Peyer's patch (tissue), 4 donors: Measurements from ENCODE around the gene UBE2E2. TPM values are rescaled to one million over a fixed set of nuclear protein-coding genes. Genes with fewer than 3 reads are reported as not detected.

ENCODE experiments used
- DNase-seq, 3 donors: peaks; one replicate each; pipeline ENCODE4 v3.0.0-alpha.2; 2017 to 2019
- H3K27ac ChIP-seq, 4 donors: fragments of 200-600 bp; sonication (generic); one replicate each; pipeline ENCODE4 v1.5.1; 2016 to 2019
- H3K27me3 ChIP-seq, 2 donors: fragments of 200-600 bp; sonication (generic); one replicate each; pipeline ENCODE4 v1.5.1; 2019
- H3K36me3 ChIP-seq, 3 donors: fragments of 200-600 bp; sonication (generic); one replicate each; pipeline ENCODE4 v1.5.1; 2016 to 2019
- H3K4me1 ChIP-seq, 4 donors: fragments of 200-600 bp; sonication (generic); one replicate each; pipeline ENCODE4 v1.5.1; 2016 to 2019
- H3K4me3 ChIP-seq, 4 donors: fragments of 200-600 bp; sonication (generic); 1 replicate in 3 of 4; 2 replicates in 1 of 4; pipeline ENCODE4 v1.5.1; 2016 to 2019; ENCODE audit warnings: mild to moderate bottlenecking in 1 of 4
- H3K9me3 ChIP-seq, 4 donors: fragments of 200-600 bp; sonication (generic); one replicate each; pipeline ENCODE4 v1.5.1; 2016 to 2019; ENCODE audit warnings: mild to moderate bottlenecking in 1 of 4
- POLR2A ChIP-seq, 2 donors: fragments of 450-650 bp; IDR thresholded peaks; one replicate each; pipeline ENCODE4 v1.5.1; 2017; ENCODE audit warnings: antibody characterized with exemption in 2 of 2, mild to moderate bottlenecking in 2 of 2, moderate library complexity in 2 of 2
- total RNA-seq, 4 donors: library from RNA; depleted of rRNA; stranded (reverse); fragments of >200 nt; gene quantifications; one replicate each; pipeline ENCODE4 v1.1.0, GENCODE V29; 2016
- TF ChIP-seq, protein P1 (sequence below), 6 experiments: fragments of 450-650 bp in 4 of 6; fragments of 200-600 bp in 2 of 6; sonication (generic) in 1 of 6; IDR thresholded peaks; one replicate each; pipeline ENCODE4 v1.5.1; 2017 to 2019; ENCODE audit warnings: antibody characterized with exemption in 6 of 6, mild to moderate bottlenecking in 3 of 6, moderate library complexity in 1 of 6

Gene UBE2E2
- total RNA-seq, 4 donors from 2014 or later, result 0.70 to 37.1 (median 20.8) TPM

DNA sequence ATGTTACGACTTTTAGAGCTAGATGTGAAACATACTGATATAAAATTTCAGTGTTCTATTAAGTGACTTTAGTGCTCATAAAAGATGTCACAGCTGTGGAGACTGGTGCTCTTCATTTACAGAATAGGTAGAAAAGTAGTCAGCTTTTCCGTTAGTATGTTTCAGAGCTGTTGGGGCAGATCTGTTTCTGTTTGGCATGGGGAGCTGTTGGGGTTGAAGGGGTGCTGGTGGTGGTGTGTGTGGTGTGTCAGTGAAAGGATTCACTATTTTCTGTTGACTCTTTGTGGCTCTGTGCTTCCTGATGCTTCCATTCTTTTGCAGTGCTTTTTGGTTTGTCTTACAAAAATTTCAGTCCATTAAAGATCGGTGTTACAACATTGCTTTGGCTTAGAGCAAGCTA is 3.2 kb downstream of the UBE2E2 start:
- Histone ChIP-seq H3K4me1 (peaks cover 0 to 9% (median 0%) of the 10 kb centered on the region in 4 donors), H3K36me3 (no peaks in the 10 kb centered on the region), H3K4me3 (no peak overlapping the region), H3K27me3 (no peaks in the 10 kb centered on the region), H3K9me3 (no peaks in the 10 kb centered on the region), H3K27ac (no peak overlapping the region)
- no peak for DNase-seq
- no peak for TF ChIP-seq POLR2A (IDR thresholded peaks at IDR 0.05)
- TF ChIP-seq, protein P1, sequence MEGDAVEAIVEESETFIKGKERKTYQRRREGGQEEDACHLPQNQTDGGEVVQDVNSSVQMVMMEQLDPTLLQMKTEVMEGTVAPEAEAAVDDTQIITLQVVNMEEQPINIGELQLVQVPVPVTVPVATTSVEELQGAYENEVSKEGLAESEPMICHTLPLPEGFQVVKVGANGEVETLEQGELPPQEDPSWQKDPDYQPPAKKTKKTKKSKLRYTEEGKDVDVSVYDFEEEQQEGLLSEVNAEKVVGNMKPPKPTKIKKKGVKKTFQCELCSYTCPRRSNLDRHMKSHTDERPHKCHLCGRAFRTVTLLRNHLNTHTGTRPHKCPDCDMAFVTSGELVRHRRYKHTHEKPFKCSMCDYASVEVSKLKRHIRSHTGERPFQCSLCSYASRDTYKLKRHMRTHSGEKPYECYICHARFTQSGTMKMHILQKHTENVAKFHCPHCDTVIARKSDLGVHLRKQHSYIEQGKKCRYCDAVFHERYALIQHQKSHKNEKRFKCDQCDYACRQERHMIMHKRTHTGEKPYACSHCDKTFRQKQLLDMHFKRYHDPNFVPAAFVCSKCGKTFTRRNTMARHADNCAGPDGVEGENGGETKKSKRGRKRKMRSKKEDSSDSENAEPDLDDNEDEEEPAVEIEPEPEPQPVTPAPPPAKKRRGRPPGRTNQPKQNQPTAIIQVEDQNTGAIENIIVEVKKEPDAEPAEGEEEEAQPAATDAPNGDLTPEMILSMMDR (IDR thresholded peaks at IDR 0.05), result no peak

DNA sequence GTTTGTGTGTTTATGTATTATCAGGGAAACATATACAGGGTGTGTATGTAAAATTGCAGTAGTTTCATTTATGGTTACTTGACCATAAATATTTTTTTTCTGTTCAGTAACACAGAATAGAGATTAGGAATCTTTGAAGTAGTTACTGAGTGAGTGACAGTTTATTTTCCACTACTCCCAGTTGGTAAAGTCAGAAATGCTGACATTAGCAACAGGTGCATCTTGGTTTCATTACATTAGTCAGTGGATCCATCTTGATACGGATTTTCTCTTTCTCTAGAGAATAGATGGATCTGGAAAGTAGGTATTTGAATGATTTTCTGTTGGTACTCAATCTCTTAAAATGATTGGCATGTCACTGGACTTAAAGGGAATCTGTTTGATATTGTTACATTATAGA is 6.0 kb downstream of the UBE2E2 start:
- H3K36me3 ChIP-seq, result no peaks in the 10 kb centered on the region
- no peak overlapping the region for H3K27ac ChIP-seq
- peaks cover 0 to 4% (median 0%) of the 10 kb centered on the region in 4 donors for H3K4me1 ChIP-seq
- H3K27me3 ChIP-seq, result no peaks in the 10 kb centered on the region
- no peak overlapping the region for H3K4me3 ChIP-seq
- no peaks in the 10 kb centered on the region for H3K9me3 ChIP-seq
- DNase-seq, result no peak
- no peak for TF ChIP-seq POLR2A (IDR thresholded peaks at IDR 0.05)
- TF ChIP-seq, protein P1 (IDR thresholded peaks at IDR 0.05), result no peak

DNA sequence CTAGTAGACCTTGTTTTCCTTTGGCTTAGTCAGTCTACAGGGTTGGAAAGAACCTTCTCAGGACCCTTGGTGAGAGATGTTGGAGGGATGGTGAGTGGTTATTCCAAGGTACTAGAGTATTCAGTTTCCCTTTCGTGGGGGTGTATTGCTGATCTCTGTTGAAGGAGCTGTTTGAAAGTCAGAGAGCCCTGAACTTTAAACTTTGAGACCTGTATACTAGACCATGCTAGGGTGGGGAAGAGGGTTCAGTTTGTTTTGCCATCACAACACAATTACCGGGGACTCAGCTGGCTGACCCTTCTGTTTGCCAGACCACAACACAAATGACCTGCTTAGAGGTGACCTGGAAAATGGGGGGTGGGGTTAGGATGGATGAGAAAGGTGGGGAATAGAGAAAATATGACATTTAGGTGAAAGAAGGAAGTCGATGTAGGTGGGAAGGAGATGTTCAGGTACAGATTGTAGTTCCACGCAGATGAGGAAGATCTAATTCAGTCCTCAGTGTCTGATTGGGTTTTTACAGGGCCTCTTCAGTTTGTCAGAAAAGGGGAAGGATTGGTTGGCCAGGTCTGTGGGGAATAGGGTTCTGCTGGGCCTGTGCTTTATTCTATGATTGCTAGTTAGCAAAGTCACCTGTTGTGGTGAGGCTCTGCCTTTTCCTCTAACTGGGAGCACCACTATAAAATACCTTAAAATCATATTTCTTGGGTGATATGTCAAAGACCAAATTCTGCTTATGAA is 6.8 kb downstream of the UBE2E2 start:
- TF ChIP-seq, protein P1 (IDR thresholded peaks at IDR 0.05), result no peak
- no peak for TF ChIP-seq POLR2A (IDR thresholded peaks at IDR 0.05)
- no peaks in the 10 kb centered on the region for H3K36me3 ChIP-seq
- H3K4me1 ChIP-seq, result no peaks in the 10 kb centered on the region
- no peak for DNase-seq
- no peaks in the 10 kb centered on the region for H3K27me3 ChIP-seq
- H3K4me3 ChIP-seq, result no peak overlapping the region
- no peaks in the 10 kb centered on the region for H3K9me3 ChIP-seq
- H3K27ac ChIP-seq, result no peak overlapping the region

GRCh38 chr3:23213813-23214212 is 10.7 kb downstream of the UBE2E2 start:
- DNase-seq, result no peak
- H3K36me3 ChIP-seq, result no peaks in the 10 kb centered on the region
- TF ChIP-seq, protein P1 (IDR thresholded peaks at IDR 0.05), result no peak
- no peak for TF ChIP-seq POLR2A (IDR thresholded peaks at IDR 0.05)
- no peaks in the 10 kb centered on the region for H3K9me3 ChIP-seq
- no peaks in the 10 kb centered on the region for H3K4me1 ChIP-seq
- no peaks in the 10 kb centered on the region for H3K27me3 ChIP-seq
- H3K27ac ChIP-seq, result no peak overlapping the region
- H3K4me3 ChIP-seq, result no peak overlapping the region

GRCh38 chr3:23217872-23218554 is 14.9 kb downstream of the UBE2E2 start:
- TF ChIP-seq, protein P1 (IDR thresholded peaks at IDR 0.05), result no peak
- no peak for TF ChIP-seq POLR2A (IDR thresholded peaks at IDR 0.05)
- H3K4me3 ChIP-seq, result no peak overlapping the region
- no peaks in the 10 kb centered on the region for H3K9me3 ChIP-seq
- H3K27ac ChIP-seq, result no peak overlapping the region
- H3K36me3 ChIP-seq, result no peaks in the 10 kb centered on the region
- H3K27me3 ChIP-seq, result no peaks in the 10 kb centered on the region
- DNase-seq, result no peak
- peaks cover 0 to 4% (median 0%) of the 10 kb centered on the region in 4 donors for H3K4me1 ChIP-seq
